ENCODE results near the gene FILIP1. TPM values are rescaled to one million over a fixed set of nuclear protein-coding genes. Genes with fewer than 3 reads are reported as not detected.

FILIP1 gene
- total and polyA plus RNA-seq, 2 of the 8 experiments (the other 6 are each of a cell fraction or from before 2014, with no cell fraction given): 2.4 to 5.7 TPM

GRCh38 chr6:75430631-75431325, 62.8 kb downstream of the FILIP1 start:
- no peaks in the 10 kb centered on the region for H4K20me1 ChIP-seq (replicated peaks in 1 of 2; ENCODE audit: control insufficient read depth in 1 of 2, insufficient read depth in 2 of 2, low read length in 2 of 2)
- no peak overlapping the region for H2BK12ac ChIP-seq (ENCODE audit: low read depth, low read length)
- no peak overlapping the region for H3K9ac ChIP-seq (replicated peaks in 1 of 4; ENCODE audit: extremely low read depth in 1 of 4, low read depth in 3 of 4, low read length in 3 of 4)
- no peaks in the 10 kb centered on the region for H3K36me3 ChIP-seq (ENCODE audit: control insufficient read depth in 2 of 4, insufficient read depth in 4 of 4, low read length in 3 of 4)
- no peak overlapping the region for H2BK15ac ChIP-seq (ENCODE audit: low read length)
- H4K91ac ChIP-seq (replicated peaks; ENCODE audit: insufficient read length, low read length): no peak overlapping the region
- ChIA-PET CTCF (ENCODE audit: partially characterized antibody) (interaction anchor here (0.6 to 1.3 kb wide), 2 partner anchors 46 to 63 kb away, joined by 3 to 4 read pairs; no protein-coding TSS in a partner anchor), POLR2A (ENCODE audit: partially characterized antibody) (no interaction called here)
- no peaks in the 10 kb centered on the region for H3K23me2 ChIP-seq (ENCODE audit: low read depth, low read length)
- no peak overlapping the region for H3K27ac ChIP-seq (ENCODE audit: low read depth, low read length)
- no peaks in the 10 kb centered on the region for H3K9me3 ChIP-seq (ENCODE audit: insufficient read depth in 2 of 2, low read depth in 1 of 2, low read length in 1 of 2)
- H2AFZ ChIP-seq (ENCODE audit: low read length): no peak overlapping the region
- peaks cover 0 to 3% (median 0%) of the 10 kb centered on the region in 4 experiments; a peak in 1 of 7 replicates for H3K4me1 ChIP-seq (replicated peaks in 1 of 4; ENCODE audit: control insufficient read depth in 3 of 4, insufficient read depth in 4 of 4, low read length in 3 of 4)
- H3K27me3 ChIP-seq (replicated peaks in 1 of 4; ENCODE audit: control insufficient read depth in 3 of 4, extremely low read depth in 1 of 4, insufficient read depth in 3 of 4, low read length in 3 of 4): no peaks in the 10 kb centered on the region
- H3K18ac ChIP-seq (ENCODE audit: extremely low read depth, low read length): no peak overlapping the region
- no peak overlapping the region for H3K4me3 ChIP-seq (ENCODE audit: extremely low read depth in 1 of 4, insufficient read depth in 2 of 4, low read depth in 3 of 4, low read length in 4 of 4)
- H3K23ac ChIP-seq (ENCODE audit: insufficient read length): no peak overlapping the region
- FAIRE-seq (no peak), DNase-seq (ENCODE audit: low read depth in 1 of 2, low spot score in 2 of 2) (no peak)
- WGBS, 2 experiments (ENCODE audit: extremely low coverage in 1 of 2, insufficient coverage in 1 of 2, insufficient read length in 1 of 2, insufficient replicate concordance in 2 of 2, low coverage in 1 of 2, low lambda C conversion rate in 2 of 2, missing lambda C conversion rate in 1 of 2): 84% methylated on average over 4 of the region's 4 CpGs; no CpG with 5 or more reads in 1 of the 2 experiments
- H3K79me1 ChIP-seq (ENCODE audit: low read depth, low read length): no peaks in the 10 kb centered on the region
- no peak overlapping the region for H4K8ac ChIP-seq (ENCODE audit: extremely low read depth, insufficient read depth, low read length)
- no peak overlapping the region for H3K4ac ChIP-seq (replicated peaks; ENCODE audit: insufficient read length, low read depth, low read length)
- H4K5ac ChIP-seq (ENCODE audit: insufficient read length, low read depth, low read length): no peak overlapping the region
- no peak overlapping the region for H2BK5ac ChIP-seq (ENCODE audit: low read depth, low read length)
- no peak overlapping the region for H3K56ac ChIP-seq (replicated peaks; ENCODE audit: insufficient read length, low read depth, low read length)
- no peak overlapping the region for H2BK120ac ChIP-seq (replicated peaks; ENCODE audit: low read depth, low read length)
- no peak overlapping the region for H3K4me2 ChIP-seq (ENCODE audit: insufficient read depth in 1 of 2, low read depth in 2 of 2, low read length in 2 of 2)
- H3K79me2 ChIP-seq (ENCODE audit: control insufficient read depth in 1 of 2, insufficient read depth in 2 of 2, low read length in 2 of 2): no peaks in the 10 kb centered on the region
- H2AK5ac ChIP-seq (ENCODE audit: low read depth, low read length): no peak overlapping the region
- no peak overlapping the region for H2BK20ac ChIP-seq (ENCODE audit: low read length)
- H3K14ac ChIP-seq (ENCODE audit: insufficient read length): no peak overlapping the region
- TF ChIP-seq, protein P1, sequence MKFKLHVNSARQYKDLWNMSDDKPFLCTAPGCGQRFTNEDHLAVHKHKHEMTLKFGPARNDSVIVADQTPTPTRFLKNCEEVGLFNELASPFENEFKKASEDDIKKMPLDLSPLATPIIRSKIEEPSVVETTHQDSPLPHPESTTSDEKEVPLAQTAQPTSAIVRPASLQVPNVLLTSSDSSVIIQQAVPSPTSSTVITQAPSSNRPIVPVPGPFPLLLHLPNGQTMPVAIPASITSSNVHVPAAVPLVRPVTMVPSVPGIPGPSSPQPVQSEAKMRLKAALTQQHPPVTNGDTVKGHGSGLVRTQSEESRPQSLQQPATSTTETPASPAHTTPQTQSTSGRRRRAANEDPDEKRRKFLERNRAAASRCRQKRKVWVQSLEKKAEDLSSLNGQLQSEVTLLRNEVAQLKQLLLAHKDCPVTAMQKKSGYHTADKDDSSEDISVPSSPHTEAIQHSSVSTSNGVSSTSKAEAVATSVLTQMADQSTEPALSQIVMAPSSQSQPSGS (IDR thresholded peaks at IDR 0.05; ENCODE audit: low read length): no peak
- no peak for TF ChIP-seq TEAD4 (IDR thresholded peaks at IDR 0.05; ENCODE audit: low read depth, low read length)
- no peak for TF ChIP-seq MAFK (IDR thresholded peaks at IDR 0.05; ENCODE audit: low read depth, low read length)
- no peak for TF ChIP-seq USF2 (IDR thresholded peaks at IDR 0.05; ENCODE audit: low read length)
- TF ChIP-seq HDAC2 (IDR thresholded peaks at IDR 0.05; ENCODE audit: borderline replicate concordance in 1 of 2, low read depth in 2 of 2, low read length in 2 of 2): no peak
- TF ChIP-seq EZH2 (IDR thresholded peaks at IDR 0.05; ENCODE audit: low read depth, low read length, severe bottlenecking): no peak
- TF ChIP-seq SP1 (IDR thresholded peaks at IDR 0.05; ENCODE audit: low read depth, low read length): no peak
- no peak for TF ChIP-seq CTBP2 (IDR thresholded peaks at IDR 0.05; ENCODE audit: borderline replicate concordance, insufficient read depth, insufficient read length, low read length)
- TF ChIP-seq EGR1 (IDR thresholded peaks at IDR 0.05; ENCODE audit: borderline replicate concordance, low read depth, low read length): no peak

Measured in H1 (cell line).